GM12878 (cell line): ENCODE results near the gene STX12. TPM values are rescaled to one million over a fixed set of nuclear protein-coding genes. Genes with fewer than 3 reads are reported as not detected.

Experiments
- ATAC-seq: fragments of 200-7000 bp; cut with Tn5 transposase; 3 replicates; pipeline ENCODE4 v1.9.1; 2020; ENCODE audit warnings: mild to moderate bottlenecking, moderate library complexity
- BruUV-seq: library from RNA; stranded (reverse); fragments of 400-500 nt; replicated peaks from 2 replicates; lab custom pipeline; 2021; lab: Mats Ljungman, UMichigan
- CTCF ChIA-PET: fragments of 300-600 bp; sonication (Branson Sonifier 250); formaldehyde crosslinking; extraction: SDS; loops from one replicate; lab custom pipeline; 2021; ENCODE audit warnings: inconsistent platforms; lab: Yijun Ruan, JAX
- POLR2A ChIA-PET: fragments of 350-600 bp; formaldehyde crosslinking; extraction: SDS; loops from one replicate; lab custom pipeline; 2021; ENCODE audit warnings: inconsistent platforms; lab: Charles Lee
- RAD21 ChIA-PET: fragments of 300-600 bp; sonication (Branson Sonifier 250); formaldehyde crosslinking; loops from one replicate; lab custom pipeline; 2023; ENCODE audit warnings: antibody characterized with exemption; ENCODE audit not compliant: unreplicated experiment; lab: Charles Lee
- SMC1A ChIA-PET: fragments of 300-600 bp; sonication (Branson Sonifier 250); formaldehyde crosslinking; loops from one replicate; lab custom pipeline; 2023; ENCODE audit not compliant: unreplicated experiment, uncharacterized antibody; lab: Charles Lee
- DNase-seq: peaks from one replicate; pipeline ENCODE4 v3.0.0-alpha.2; 2011; ENCODE audit warnings: low read depth, low spot score
- FAIRE-seq: peaks from 3 replicates; lab custom pipeline; 2011; peaks lifted over from hg19 to GRCh38; lab: Jason Lieb, UNC
- H2AFZ ChIP-seq: 2 replicates; pipeline ENCODE4 v1.6.0; 2011; ENCODE audit warnings: low read depth, low read length, control low read depth; ENCODE audit not compliant: control insufficient read depth
- H3K27ac ChIP-seq: 2 replicates; pipeline ENCODE4 v1.5.1; 2011; ENCODE audit warnings: control low read depth; ENCODE audit not compliant: control insufficient read depth, insufficient read depth
- H3K27me3 ChIP-seq, 2 experiments: replicated peaks in 1 of 2; 2 replicates each; pipeline versions ENCODE4 v1.6.0 to v1.6.1; 2011; ENCODE audit warnings: low read length in 1 of 2; ENCODE audit not compliant: control insufficient read depth in 2 of 2, insufficient read depth in 2 of 2
- H3K36me3 ChIP-seq, 2 experiments: 2 replicates each; pipeline ENCODE4 v1.5.1; 2011; ENCODE audit warnings: low read length in 1 of 2; ENCODE audit not compliant: control insufficient read depth in 2 of 2, insufficient read depth in 2 of 2
- H3K4me1 ChIP-seq: 2 replicates; pipeline ENCODE4 v1.6.1; 2011; ENCODE audit warnings: mild to moderate bottlenecking, low read length, moderate library complexity, mixed read lengths; ENCODE audit not compliant: control insufficient read depth, insufficient read depth
- H3K4me2 ChIP-seq: 2 replicates; pipeline ENCODE4 v1.6.0; 2011; ENCODE audit warnings: control low read depth; ENCODE audit not compliant: control insufficient read depth, insufficient read depth
- H3K4me3 ChIP-seq: fragments of 200-600 bp; sonication (generic); 2 replicates; pipeline ENCODE4 v1.5.1; 2016
- H3K79me2 ChIP-seq: 2 replicates; pipeline ENCODE4 v1.6.0; 2011; ENCODE audit warnings: low read length; ENCODE audit not compliant: control insufficient read depth, insufficient read depth
- H3K9ac ChIP-seq: 2 replicates; pipeline ENCODE4 v1.8.0; 2011; ENCODE audit warnings: low read length, control low read depth, mixed read lengths; ENCODE audit not compliant: control insufficient read depth, insufficient read depth
- H3K9me3 ChIP-seq: replicated peaks from 3 replicates; pipeline ENCODE4 v1.5.1; 2011; ENCODE audit warnings: mild to moderate bottlenecking, low read length; ENCODE audit not compliant: control insufficient read depth, insufficient read depth
- H4K20me1 ChIP-seq: 2 replicates; pipeline ENCODE4 v1.6.0; 2011; ENCODE audit not compliant: control insufficient read depth, insufficient read depth
- BCL11A ChIP-seq: IDR thresholded peaks from 2 replicates; pipeline ENCODE4 v1.6.1; 2011; ENCODE audit warnings: low read depth, low read length
- BRCA1 ChIP-seq: IDR thresholded peaks from 2 replicates; pipeline ENCODE4 v1.6.1; 2011; ENCODE audit warnings: low read depth, low read length, improper control_type of control experiment
- CTCF ChIP-seq, 3 experiments: IDR thresholded peaks in 2 of 3; conservative IDR thresholded peaks in 1 of 3; 2 replicates each; pipeline ENCODE4 v1.5.1; 2011; ENCODE audit warnings: low read depth in 3 of 3, low read length in 3 of 3, mild to moderate bottlenecking in 3 of 3, control low read depth in 2 of 3, moderate library complexity in 2 of 3, inconsistent platforms in 1 of 3, mixed read lengths in 1 of 3; ENCODE audit not compliant: control insufficient read depth in 2 of 3, insufficient read depth in 1 of 3; ENCODE audit errors: extremely low read depth in 1 of 3
- IKZF2 ChIP-seq, 2 experiments: fragments of 450-650 bp; IDR thresholded peaks; 2 replicates each; pipeline ENCODE4 v1.6.1; 2017; ENCODE audit warnings: mild to moderate bottlenecking in 2 of 2, moderate library complexity in 2 of 2
- IRF4 ChIP-seq: IDR thresholded peaks from 2 replicates; pipeline ENCODE4 v1.6.1; 2011; ENCODE audit warnings: low read depth, low read length
- LARP7 ChIP-seq: fragments of 450-650 bp; IDR thresholded peaks from 2 replicates; pipeline ENCODE4 v1.6.1; 2017; ENCODE audit warnings: mild to moderate bottlenecking
- NFXL1 ChIP-seq: fragments of 450-650 bp; IDR thresholded peaks from 2 replicates; pipeline ENCODE4 v1.6.1; 2017; ENCODE audit warnings: antibody characterized with exemption, mild to moderate bottlenecking, borderline replicate concordance
- NR2C1 ChIP-seq: fragments of 450-650 bp; IDR thresholded peaks from 2 replicates; pipeline ENCODE4 v1.6.1; 2017; ENCODE audit warnings: antibody characterized with exemption, mild to moderate bottlenecking, moderate library complexity
- POLR2AphosphoS5 ChIP-seq: IDR thresholded peaks from 2 replicates; pipeline ENCODE4 v1.6.1; 2011; ENCODE audit warnings: mild to moderate bottlenecking, low read length, inconsistent platforms
- RAD21 ChIP-seq: IDR thresholded peaks from 2 replicates; pipeline ENCODE4 v1.6.1; 2011; ENCODE audit warnings: mild to moderate bottlenecking, low read depth, low read length, moderate library complexity; ENCODE audit not compliant: insufficient read depth
- SMAD5 ChIP-seq: IDR thresholded peaks from 2 replicates; pipeline ENCODE4 v1.6.1; 2016; ENCODE audit warnings: antibody characterized with exemption, low read depth
- SRF ChIP-seq, 2 experiments: IDR thresholded peaks; 2 replicates each; pipeline ENCODE4 v1.6.1; 2011; ENCODE audit warnings: low read depth in 2 of 2, low read length in 2 of 2, mild to moderate bottlenecking in 1 of 2, moderate library complexity in 1 of 2
- STAT1 ChIP-seq: fragments of 450-650 bp; conservative IDR thresholded peaks from 2 replicates; pipeline ENCODE4 v1.6.1; 2014; ENCODE audit warnings: antibody characterized with exemption, mild to moderate bottlenecking
- TCF7 ChIP-seq: IDR thresholded peaks from 2 replicates; pipeline ENCODE4 v1.6.1; 2014; ENCODE audit warnings: antibody characterized with exemption, borderline replicate concordance
- ZNF622 ChIP-seq: fragments of 450-650 bp; IDR thresholded peaks from 2 replicates; pipeline ENCODE4 v1.6.1; 2017; ENCODE audit warnings: mild to moderate bottlenecking, inconsistent platforms
- WGBS: methylation state at CpG from one replicate; pipeline ENCODE4 v1.1.6; 2016; ENCODE audit warnings: low lambda C conversion rate; ENCODE audit not compliant: insufficient replicate concordance, insufficient coverage; ENCODE audit errors: missing lambda C conversion rate; 5-methylcytosine and 5-hydroxymethylcytosine counted together
- in situ Hi-C: fragments of 300-500 bp; cut with MboI; formaldehyde crosslinking; loops from 9 replicates; pipeline ENCODE4 v1.14.3; 2018; ENCODE audit warnings: mixed read lengths
- intact Hi-C: fragments of 100-400 bp; cut with micrococcal nuclease; formaldehyde crosslinking; loops from one replicate; pipeline ENCODE4 v1.14.2; 2022; ENCODE audit not compliant: unreplicated experiment
- polyA plus RNA-seq, 11 experiments: library from polyadenylated mRNA; depleted of rRNA in 4 of 11; unstranded in 6 of 11; stranded (reverse) in 5 of 11; fragments of >200 nt; fragmentation: Nextera tagmentation in 4 of 11; fragmentation: Illumina TruSeq in 1 of 11; extraction: Ambion mirVana in 4 of 11; extraction: Trizol in 1 of 11; gene quantifications; 1 replicate in 1 of 11; 2 replicates in 10 of 11; pipeline versions ENCODE4 v1.2.1 to v1.2.3, GENCODE V29; 2011 to 2016; ENCODE audit warnings: inconsistent platforms in 2 of 11, missing spikeins in 2 of 11, low read depth in 1 of 11
- total RNA-seq, 4 experiments: library from RNA; depleted of rRNA in 3 of 4; stranded (reverse); fragments of >200 nt in 3 of 4; fragmentation: Illumina TruSeq in 1 of 4; extraction: Trizol in 1 of 4; gene quantifications; 2 replicates each; pipeline versions ENCODE4 v1.2.1 to v1.2.3, GENCODE V29; 2013 to 2021
- TF ChIP-seq, protein P1 (sequence below): IDR thresholded peaks from 2 replicates; pipeline ENCODE4 v1.6.1; 2011; ENCODE audit warnings: low read depth, mild to moderate bottlenecking, low read length, moderate library complexity, borderline replicate concordance; ENCODE audit errors: extremely low read depth

The STX12 gene
- total and polyA plus RNA-seq, 10 of the 15 experiments (the other 5 are each of a cell fraction or from before 2014, with no cell fraction given): 20.2 to 35.0 (median 28.1) TPM

DNA sequence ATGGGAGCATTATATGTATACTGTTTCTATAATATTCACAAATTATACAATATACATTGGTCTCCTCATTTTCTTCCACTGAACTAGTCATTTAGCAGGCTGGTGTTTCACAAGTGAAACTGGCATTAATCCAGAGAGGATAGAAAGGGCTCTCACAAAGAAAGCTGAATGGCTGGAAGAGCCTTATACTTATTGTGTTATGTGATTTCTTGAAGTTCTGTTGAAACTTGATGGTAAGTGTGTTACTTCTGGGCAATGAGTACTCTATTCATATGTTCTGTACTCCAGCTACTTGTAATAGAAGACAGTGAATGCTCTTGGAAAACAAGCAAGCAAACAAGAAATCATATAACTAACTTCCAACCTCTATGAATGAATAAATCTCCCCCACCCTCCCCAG lies 14.9 kb downstream of the STX12 start:
- Histone ChIP-seq H2AFZ (no peak overlapping the region), H3K4me3 (no peak overlapping the region), H3K36me3 (peaks cover 3 to 16% of the 10 kb centered on the region in 2 experiments; a peak in 3 of 4 replicates), H3K9me3 (no peaks in the 10 kb centered on the region; the same call in 2 of the 3 replicates), H3K4me2 (no peak overlapping the region), H3K4me1 (no peaks in the 10 kb centered on the region), H3K27ac (no peak overlapping the region), H3K27me3 (no peaks in the 10 kb centered on the region), H3K9ac (no peak overlapping the region), H3K79me2 (peaks cover 31% of the 10 kb centered on the region), H4K20me1 (no peaks in the 10 kb centered on the region)
- ChIA-PET POLR2A (interaction anchor here (0.9 kb wide), 1 partner anchor 13 kb away, joined by 3 read pairs; no protein-coding TSS in a partner anchor), SMC1A (interaction anchor here (0.7 to 4.0 kb wide), 2 partner anchors 11 to 46 kb away, joined by 3 to 21 read pairs; no protein-coding TSS in a partner anchor), RAD21 (no interaction called here), CTCF (no interaction called here)
- BruUV-seq: no TSS peak
- intact Hi-C loops (no loop called here), in situ Hi-C loops (no loop called here)
- ATAC-seq (no peak), DNase-seq (no peak), FAIRE-seq (no peak)
- TF ChIP-seq STAT1 (no peak), IRF4 (no peak), SMAD5 (no peak), IKZF2 (IDR thresholded peaks at IDR 0.05) (no peak), TCF7 (no peak), SRF (IDR thresholded peaks at IDR 0.05; ENCODE audit: low read depth in 2 of 2, low read length in 2 of 2) (no peak)

- no peak for ATAC-seq
- intact Hi-C loops: no loop called here
- H2AFZ ChIP-seq: no peak overlapping the region
- SMC1A ChIA-PET: interaction anchor here (1.7 kb wide), 1 partner anchor 8 kb away, joined by 4 read pairs; no protein-coding TSS in a partner anchor
- H3K27ac ChIP-seq: no peak overlapping the region
- no peak for FAIRE-seq
- no peak overlapping the region for H3K4me3 ChIP-seq
- H3K9ac ChIP-seq: no peak overlapping the region
- no peak overlapping the region for H3K4me2 ChIP-seq
- in situ Hi-C loops: no loop called here
- peaks cover 3 to 25% of the 10 kb centered on the region in 2 experiments; a peak in 3 of 4 replicates for H3K36me3 ChIP-seq
- no peaks in the 10 kb centered on the region for H4K20me1 ChIP-seq
- H3K9me3 ChIP-seq: no peaks in the 10 kb centered on the region; the same call in 2 of the 3 replicates
- no peaks in the 10 kb centered on the region for H3K27me3 ChIP-seq
- CTCF ChIA-PET: interaction anchor here (0.8 to 1.4 kb wide), 3 partner anchors 16 to 120 kb away, joined by 3 read pairs; no protein-coding TSS in a partner anchor
- POLR2A ChIA-PET: interaction anchor here (0.8 kb wide), 1 partner anchor 13 kb away, joined by 3 read pairs; no protein-coding TSS in a partner anchor
- BruUV-seq: no TSS peak
- no peaks in the 10 kb centered on the region for H3K4me1 ChIP-seq
- RAD21 ChIA-PET: no interaction called here
- peaks cover 24% of the 10 kb centered on the region for H3K79me2 ChIP-seq
- WGBS: 99% methylated on average over 4 of the region's 4 CpGs
- no peak for DNase-seq
- TF ChIP-seq BCL11A (no peak), NFXL1 (no peak), NR2C1 (no peak), LARP7 (no peak), ZNF622 (no peak), CTCF (IDR thresholded peaks at IDR 0.05 in 2 of 3, conservative IDR thresholded peaks at IDR 0.05 in 1 of 3; ENCODE audit: control insufficient read depth in 2 of 3, extremely low read depth in 1 of 3, insufficient read depth in 1 of 3, low read depth in 3 of 3, low read length in 3 of 3) (no peak), BRCA1 (no peak), RAD21 (no peak), POLR2AphosphoS5 (no peak)
- TF ChIP-seq, protein P1, sequence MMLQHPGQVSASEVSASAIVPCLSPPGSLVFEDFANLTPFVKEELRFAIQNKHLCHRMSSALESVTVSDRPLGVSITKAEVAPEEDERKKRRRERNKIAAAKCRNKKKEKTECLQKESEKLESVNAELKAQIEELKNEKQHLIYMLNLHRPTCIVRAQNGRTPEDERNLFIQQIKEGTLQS: no peak
Measured at GRCh38 chr1:27789540-27790041, 16.6 kb downstream of the STX12 start.
